ENCODE measurements around the gene ARL8A. TPM values are rescaled to one million over a fixed set of nuclear protein-coding genes. Genes with fewer than 3 reads are reported as not detected.

The ARL8A gene
- total and polyA plus RNA-seq, 4 donors = 8.4 to 25.7 (median 20.2) TPM

GRCh38 chr1:202086579-202087350 is 57.8 kb downstream of the ARL8A start:
- Histone ChIP-seq H3K27ac (ENCODE audit: low read depth in 1 of 2, low read length in 2 of 2) (no peak overlapping the region), H3K4me3 (ENCODE audit: low read depth in 1 of 3, low read length in 3 of 3) (no peak overlapping the region), H3K27me3 (ENCODE audit: control insufficient read depth in 4 of 4, insufficient read depth in 4 of 4, low read length in 3 of 4) (no peaks in the 10 kb centered on the region), H3K9me3 (ENCODE audit: control insufficient read depth in 4 of 4, low read length in 3 of 4) (no peaks in the 10 kb centered on the region), H3K36me3 (ENCODE audit: control insufficient read depth in 4 of 4, insufficient read depth in 3 of 4, low read depth in 1 of 4, low read length in 3 of 4) (no peaks in the 10 kb centered on the region), H3K4me1 (ENCODE audit: control insufficient read depth in 4 of 4, insufficient read depth in 4 of 4, low read length in 3 of 4) (peaks cover 0 to 8% (median 5%) of the 10 kb centered on the region in 4 donors), H3K9ac (ENCODE audit: low read depth in 1 of 2, low read length in 2 of 2) (no peak overlapping the region)
- WGBS = 66% methylated on average over 7 of the region's 7 CpGs
- TF ChIP-seq RXRA (IDR thresholded peaks at IDR 0.05) (no peak), HNF4A (conservative IDR thresholded peaks at IDR 0.05) (no peak), HNF4G (IDR thresholded peaks at IDR 0.05) (no peak), NR2F2 (IDR thresholded peaks at IDR 0.05) (no peak), FOXA2 (IDR thresholded peaks at IDR 0.05) (no peak), JUND (IDR thresholded peaks at IDR 0.05) (no peak), TAF1 (conservative IDR thresholded peaks at IDR 0.05) (no peak), EGR1 (IDR thresholded peaks at IDR 0.05; ENCODE audit: low read depth in 2 of 2) (no peak), YY1 (IDR thresholded peaks at IDR 0.05) (no peak), GABPA (IDR thresholded peaks at IDR 0.05 in 1 of 2, conservative IDR thresholded peaks at IDR 0.05 in 1 of 2) (no peak), RAD21 (IDR thresholded peaks at IDR 0.05) (no peak), FOXA1 (IDR thresholded peaks at IDR 0.05) (no peak)
- TF ChIP-seq, protein P1, sequence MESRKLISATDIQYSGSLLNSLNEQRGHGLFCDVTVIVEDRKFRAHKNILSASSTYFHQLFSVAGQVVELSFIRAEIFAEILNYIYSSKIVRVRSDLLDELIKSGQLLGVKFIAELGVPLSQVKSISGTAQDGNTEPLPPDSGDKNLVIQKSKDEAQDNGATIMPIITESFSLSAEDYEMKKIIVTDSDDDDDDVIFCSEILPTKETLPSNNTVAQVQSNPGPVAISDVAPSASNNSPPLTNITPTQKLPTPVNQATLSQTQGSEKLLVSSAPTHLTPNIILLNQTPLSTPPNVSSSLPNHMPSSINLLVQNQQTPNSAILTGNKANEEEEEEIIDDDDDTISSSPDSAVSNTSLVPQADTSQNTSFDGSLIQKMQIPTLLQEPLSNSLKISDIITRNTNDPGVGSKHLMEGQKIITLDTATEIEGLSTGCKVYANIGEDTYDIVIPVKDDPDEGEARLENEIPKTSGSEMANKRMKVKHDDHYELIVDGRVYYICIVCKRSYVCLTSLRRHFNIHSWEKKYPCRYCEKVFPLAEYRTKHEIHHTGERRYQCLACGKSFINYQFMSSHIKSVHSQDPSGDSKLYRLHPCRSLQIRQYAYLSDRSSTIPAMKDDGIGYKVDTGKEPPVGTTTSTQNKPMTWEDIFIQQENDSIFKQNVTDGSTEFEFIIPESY (IDR thresholded peaks at IDR 0.05) = no peak
- TF ChIP-seq, protein P2, sequence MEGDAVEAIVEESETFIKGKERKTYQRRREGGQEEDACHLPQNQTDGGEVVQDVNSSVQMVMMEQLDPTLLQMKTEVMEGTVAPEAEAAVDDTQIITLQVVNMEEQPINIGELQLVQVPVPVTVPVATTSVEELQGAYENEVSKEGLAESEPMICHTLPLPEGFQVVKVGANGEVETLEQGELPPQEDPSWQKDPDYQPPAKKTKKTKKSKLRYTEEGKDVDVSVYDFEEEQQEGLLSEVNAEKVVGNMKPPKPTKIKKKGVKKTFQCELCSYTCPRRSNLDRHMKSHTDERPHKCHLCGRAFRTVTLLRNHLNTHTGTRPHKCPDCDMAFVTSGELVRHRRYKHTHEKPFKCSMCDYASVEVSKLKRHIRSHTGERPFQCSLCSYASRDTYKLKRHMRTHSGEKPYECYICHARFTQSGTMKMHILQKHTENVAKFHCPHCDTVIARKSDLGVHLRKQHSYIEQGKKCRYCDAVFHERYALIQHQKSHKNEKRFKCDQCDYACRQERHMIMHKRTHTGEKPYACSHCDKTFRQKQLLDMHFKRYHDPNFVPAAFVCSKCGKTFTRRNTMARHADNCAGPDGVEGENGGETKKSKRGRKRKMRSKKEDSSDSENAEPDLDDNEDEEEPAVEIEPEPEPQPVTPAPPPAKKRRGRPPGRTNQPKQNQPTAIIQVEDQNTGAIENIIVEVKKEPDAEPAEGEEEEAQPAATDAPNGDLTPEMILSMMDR (IDR thresholded peaks at IDR 0.05; ENCODE audit: low read depth, low read length, missing input control) = no peak
- TF ChIP-seq, protein P3, sequence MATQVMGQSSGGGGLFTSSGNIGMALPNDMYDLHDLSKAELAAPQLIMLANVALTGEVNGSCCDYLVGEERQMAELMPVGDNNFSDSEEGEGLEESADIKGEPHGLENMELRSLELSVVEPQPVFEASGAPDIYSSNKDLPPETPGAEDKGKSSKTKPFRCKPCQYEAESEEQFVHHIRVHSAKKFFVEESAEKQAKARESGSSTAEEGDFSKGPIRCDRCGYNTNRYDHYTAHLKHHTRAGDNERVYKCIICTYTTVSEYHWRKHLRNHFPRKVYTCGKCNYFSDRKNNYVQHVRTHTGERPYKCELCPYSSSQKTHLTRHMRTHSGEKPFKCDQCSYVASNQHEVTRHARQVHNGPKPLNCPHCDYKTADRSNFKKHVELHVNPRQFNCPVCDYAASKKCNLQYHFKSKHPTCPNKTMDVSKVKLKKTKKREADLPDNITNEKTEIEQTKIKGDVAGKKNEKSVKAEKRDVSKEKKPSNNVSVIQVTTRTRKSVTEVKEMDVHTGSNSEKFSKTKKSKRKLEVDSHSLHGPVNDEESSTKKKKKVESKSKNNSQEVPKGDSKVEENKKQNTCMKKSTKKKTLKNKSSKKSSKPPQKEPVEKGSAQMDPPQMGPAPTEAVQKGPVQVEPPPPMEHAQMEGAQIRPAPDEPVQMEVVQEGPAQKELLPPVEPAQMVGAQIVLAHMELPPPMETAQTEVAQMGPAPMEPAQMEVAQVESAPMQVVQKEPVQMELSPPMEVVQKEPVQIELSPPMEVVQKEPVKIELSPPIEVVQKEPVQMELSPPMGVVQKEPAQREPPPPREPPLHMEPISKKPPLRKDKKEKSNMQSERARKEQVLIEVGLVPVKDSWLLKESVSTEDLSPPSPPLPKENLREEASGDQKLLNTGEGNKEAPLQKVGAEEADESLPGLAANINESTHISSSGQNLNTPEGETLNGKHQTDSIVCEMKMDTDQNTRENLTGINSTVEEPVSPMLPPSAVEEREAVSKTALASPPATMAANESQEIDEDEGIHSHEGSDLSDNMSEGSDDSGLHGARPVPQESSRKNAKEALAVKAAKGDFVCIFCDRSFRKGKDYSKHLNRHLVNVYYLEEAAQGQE (IDR thresholded peaks at IDR 0.05) = no peak
- TF ChIP-seq, protein P4, sequence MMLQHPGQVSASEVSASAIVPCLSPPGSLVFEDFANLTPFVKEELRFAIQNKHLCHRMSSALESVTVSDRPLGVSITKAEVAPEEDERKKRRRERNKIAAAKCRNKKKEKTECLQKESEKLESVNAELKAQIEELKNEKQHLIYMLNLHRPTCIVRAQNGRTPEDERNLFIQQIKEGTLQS (IDR thresholded peaks at IDR 0.05) = no peak
- DNase-seq (ENCODE audit: low spot score) = no peak
